HG02678 (cell line): ENCODE measurements around the gene C18orf63.

Experiments used
- ATAC-seq: cut with Tn5 transposase; IDR thresholded peaks from one replicate; pipeline ENCODE4 v1.9.1; 2021; ENCODE audit warnings: mild to moderate bottlenecking, moderate library complexity; ENCODE audit not compliant: unreplicated experiment

C18orf63 gene

GRCh38 chr18:74375999-74376398 is 60.4 kb downstream of the C18orf63 start:
- no peak for ATAC-seq

DNA sequence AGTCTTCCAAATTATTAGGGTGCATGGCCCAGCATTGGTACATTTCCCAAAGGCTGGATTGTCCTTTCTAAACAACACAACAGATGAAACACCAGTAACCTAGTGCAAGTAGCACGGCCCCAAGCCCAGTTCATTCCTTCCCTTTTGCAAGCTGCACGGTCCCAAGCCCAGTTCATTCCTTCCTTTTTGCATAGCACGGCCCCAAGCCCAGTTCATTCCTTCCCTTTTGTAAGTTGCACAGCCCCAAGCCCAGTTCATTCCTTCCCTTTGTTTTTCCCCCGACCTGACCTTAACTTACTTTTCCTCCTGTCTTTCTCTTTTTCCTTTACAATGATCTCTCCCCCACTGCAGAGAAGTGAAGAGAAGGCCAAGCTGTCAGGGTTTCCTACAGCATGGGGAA is 60.9 kb downstream of the C18orf63 start:
- no peak for ATAC-seq

DNA sequence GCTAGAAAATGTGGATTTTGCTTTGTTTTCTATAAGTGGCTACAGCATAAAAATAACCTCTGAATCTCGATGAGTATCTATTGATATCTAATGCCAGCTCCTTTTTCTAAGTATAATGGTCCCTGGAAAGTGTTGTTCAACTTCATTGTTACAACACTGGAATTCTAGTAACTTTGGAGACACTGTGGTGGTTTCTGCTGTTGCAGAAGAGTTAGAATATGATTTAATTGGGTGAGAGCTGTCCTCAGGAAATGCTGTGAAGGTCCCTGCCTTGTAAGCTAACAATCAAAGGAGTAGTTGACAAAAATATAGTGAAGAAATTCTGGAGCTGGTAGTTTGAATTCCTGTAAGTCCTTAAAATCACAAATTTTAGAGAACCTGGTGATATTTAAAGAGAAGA is 62.1 kb downstream of the C18orf63 start:
- ATAC-seq, result no peak

DNA sequence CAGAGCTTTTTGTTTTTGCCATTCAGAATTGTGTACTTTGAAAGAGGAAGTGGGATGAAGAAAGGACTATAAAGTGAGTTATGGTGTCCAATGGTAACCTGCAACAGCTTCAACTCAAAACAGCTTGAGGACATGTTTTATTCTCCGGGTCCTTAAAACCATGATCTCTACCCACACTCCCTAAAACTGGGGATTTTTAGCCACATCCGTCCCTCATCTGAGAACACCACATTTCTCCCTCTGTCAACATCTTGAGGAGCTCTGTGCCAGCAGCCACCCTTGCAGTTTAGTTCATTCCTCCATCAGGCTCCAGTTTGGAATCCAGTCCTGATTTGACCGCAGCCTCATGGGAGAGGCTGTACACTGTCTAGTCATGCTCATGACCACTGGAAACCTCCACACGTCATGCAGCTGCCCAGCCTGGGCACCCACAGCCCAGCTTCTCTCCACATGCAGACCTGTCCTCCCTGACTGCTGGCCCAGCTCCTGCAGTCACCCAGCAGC is 62.6 kb downstream of the C18orf63 start:
- no peak for ATAC-seq

DNA sequence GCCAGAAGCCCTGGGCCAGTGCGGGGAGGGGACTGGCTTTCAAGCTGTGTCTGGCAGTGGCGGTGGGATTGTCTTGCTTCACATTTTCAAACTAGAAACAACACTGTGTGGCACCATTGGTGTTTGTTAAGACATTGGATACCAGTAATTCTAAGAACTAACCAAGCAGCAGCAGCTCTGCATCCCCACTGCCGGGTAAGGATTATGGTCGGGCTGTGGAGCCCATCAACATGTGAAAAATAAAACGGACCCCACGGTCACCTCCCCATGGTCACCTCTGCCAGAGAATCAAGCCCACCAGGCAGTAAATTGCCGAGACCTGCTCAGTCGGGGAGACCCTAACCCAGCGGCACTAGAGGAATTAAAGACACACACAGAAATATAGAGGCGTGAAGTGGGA is 65.3 kb downstream of the C18orf63 start:
- no peak for ATAC-seq

DNA sequence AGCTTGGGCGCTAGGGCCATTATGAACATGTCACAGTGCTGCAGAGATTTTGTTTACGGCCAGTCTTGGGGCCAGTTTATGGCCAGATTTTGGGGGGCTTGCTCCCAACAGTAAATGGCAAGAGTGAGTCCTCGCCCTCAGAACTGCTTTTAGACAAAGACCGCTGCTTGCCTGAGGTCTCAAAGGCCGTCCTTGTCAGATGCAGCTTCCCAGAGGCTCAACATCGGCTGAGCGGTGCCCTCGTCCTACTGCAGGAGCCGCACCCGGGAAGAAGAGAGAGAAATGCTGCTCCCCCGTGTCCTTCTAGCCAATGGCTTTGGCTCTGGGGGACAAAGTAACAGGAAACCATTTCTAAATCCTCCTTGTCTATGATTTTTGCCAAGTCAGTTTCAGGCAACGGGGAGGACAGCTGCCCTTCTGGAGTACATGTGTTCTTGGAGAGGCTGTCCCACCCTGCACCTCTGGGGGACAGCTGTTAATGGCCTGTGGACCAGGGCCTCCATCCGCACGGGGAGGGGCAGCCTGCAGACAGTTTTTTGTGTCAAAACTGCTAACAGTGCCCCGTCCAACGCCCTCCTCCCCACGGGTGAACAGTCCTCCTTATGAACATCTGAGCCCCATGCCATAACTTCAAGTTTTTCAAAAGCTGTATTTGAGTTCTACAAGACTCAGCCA is 66.1 kb downstream of the C18orf63 start:
- no peak for ATAC-seq

DNA sequence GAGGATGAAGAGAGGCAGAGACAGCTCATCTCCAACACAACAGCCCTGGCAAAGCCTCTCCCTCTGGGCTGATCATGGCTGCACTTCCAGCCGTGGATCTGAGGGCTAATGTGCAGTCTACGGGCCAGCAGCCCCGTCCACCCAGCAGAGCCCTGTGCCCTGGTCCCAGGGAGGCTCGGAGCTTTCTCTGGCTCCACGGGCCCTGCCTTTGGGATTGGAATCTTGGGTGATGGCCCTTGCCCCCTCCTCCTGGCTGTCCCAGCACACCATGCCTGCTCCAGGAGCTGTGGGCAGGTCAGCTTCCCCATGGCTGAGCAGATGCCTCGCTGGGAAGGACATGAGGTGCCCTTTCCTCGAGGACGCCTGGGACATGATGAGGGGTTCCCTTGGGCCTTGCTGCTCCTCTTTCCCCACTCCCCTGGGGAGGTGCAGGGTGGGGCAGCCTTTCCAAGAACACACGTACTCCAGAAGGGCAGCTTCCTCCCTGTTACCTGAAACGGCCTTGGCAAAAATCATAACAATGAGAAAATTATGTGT is 66.9 kb downstream of the C18orf63 start:
- no peak for ATAC-seq

DNA sequence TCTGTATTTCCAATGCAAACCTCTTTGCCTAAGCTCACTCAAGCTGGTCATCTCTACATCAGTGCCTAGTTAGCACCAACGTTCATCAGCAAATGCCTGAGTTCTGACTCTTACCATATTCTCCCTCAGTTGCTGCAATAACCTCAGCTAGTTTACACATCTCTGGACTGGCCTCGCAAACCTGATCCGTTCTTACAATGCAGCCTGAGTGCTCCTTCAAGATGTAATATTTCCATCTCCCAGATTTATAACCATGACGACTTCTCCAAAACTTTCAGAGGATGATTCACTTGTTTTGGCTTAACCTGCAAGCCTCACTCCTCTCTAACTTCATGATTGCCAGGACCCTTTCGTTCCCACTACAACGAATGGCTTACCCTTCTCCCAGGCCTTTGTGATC is 71.7 kb downstream of the C18orf63 start:
- ATAC-seq, result no peak

- ATAC-seq, result no peak
These were observed 72.6 kb downstream of the C18orf63 start for GRCh38 chr18:74388227-74388626.

DNA sequence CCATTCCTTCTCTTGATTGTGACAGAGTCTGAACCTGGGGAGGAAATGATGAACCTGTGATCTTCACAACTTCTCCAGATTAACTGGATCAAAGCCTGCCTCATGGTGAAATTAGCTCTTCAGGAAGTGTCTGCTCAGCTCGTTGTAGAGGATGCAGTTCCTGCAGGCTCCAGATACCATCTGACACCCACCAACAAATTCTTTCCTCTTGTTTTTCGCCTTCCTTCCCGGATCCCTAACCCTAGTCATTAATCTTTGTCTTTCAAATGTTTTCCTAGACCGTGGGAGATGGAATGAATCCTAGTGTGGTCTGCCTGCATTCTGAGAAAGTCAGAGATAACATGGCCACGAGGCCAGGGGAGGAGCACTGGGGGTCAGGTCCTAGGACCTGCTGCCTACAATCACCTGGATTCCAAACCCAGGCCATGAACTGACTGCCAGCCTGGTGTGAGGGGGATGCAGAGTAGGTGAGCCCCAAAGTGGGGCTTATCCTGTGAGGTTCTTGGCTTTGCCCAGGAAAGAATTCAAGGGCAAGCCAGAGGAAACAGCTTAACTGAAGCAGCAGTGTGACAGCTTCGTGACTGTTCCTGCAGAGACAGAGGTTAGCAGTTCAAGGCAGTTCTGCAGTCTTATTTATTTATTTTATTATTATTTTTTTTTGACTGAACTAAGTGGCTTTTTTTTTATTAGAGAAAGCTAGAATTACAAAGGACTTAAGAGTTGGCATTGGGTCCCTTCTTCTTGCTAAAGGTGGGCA is 73.7 kb downstream of the C18orf63 start:
- no peak for ATAC-seq

DNA sequence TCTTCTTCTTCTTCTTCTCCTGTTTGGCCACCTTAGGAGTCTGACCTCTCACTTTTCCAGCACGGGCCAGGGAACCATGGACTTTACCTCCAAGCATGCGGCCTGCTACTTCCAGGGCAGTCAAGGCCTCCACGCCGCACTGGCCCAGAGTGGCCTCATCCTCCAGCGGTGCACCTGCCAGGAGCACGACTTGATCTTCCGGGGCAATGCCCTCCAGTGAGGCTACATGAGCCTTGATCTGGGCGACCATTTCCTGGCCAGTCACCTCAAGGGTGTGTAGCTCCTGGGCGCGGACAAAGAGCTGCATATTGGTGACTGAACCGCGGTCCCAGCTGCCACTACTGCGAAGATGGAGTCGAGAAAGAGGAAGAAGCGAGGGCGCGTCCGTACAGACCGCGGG is 74.4 kb downstream of the C18orf63 start:
- no peak for ATAC-seq

DNA sequence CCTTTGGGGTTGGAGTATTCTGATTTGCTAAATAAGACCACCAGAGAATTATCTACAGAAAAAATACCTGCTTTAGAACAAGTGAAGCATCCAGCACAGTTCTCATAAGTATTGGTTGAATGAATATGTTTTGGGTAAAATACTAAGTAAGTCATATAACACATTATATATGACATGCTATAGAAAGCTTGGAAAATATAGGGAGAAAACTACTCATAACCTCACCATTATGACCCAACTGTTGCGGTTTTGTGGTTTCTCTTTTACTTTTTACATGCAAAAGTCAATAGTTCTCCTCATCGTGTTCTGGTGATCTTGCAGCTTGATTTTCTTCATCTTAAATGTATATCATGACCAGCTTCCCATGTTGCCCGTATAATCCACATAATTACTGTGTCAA is 75.3 kb downstream of the C18orf63 start:
- ATAC-seq, result no peak

GRCh38 chr18:74392323-74392722 is 76.7 kb downstream of the C18orf63 start:
- ATAC-seq, result no peak

GRCh38 chr18:74395006-74395405 is 79.4 kb downstream of the C18orf63 start:
- no peak for ATAC-seq

DNA sequence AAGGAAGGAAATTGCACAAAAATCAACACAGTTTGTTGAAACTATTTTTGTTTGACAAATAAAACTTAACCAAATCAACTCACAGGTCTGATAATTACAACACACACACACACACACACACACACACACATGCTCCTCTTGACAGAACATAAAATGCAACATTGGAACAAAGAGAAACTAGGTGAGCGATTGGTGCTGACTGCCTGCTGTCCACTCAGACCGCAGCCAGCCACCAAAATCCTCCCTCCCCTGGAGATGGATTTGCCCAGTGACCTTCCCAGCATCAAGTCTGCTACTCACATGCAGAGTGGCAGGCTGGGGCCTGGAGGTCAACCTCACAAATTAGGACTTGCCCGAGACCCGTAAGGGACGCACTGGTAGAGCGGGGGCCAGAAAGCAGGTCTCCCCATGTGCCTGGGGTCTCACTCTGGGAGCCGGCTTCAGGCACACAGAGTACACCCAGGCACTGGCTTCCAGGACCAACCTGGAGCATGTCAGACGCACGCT is 80.1 kb downstream of the C18orf63 start:
- ATAC-seq, result no peak

GRCh38 chr18:74396171-74397169 is 80.8 kb downstream of the C18orf63 start:
- no peak for ATAC-seq

GRCh38 chr18:74397572-74397971 is 81.9 kb downstream of the C18orf63 start:
- no peak for ATAC-seq

DNA sequence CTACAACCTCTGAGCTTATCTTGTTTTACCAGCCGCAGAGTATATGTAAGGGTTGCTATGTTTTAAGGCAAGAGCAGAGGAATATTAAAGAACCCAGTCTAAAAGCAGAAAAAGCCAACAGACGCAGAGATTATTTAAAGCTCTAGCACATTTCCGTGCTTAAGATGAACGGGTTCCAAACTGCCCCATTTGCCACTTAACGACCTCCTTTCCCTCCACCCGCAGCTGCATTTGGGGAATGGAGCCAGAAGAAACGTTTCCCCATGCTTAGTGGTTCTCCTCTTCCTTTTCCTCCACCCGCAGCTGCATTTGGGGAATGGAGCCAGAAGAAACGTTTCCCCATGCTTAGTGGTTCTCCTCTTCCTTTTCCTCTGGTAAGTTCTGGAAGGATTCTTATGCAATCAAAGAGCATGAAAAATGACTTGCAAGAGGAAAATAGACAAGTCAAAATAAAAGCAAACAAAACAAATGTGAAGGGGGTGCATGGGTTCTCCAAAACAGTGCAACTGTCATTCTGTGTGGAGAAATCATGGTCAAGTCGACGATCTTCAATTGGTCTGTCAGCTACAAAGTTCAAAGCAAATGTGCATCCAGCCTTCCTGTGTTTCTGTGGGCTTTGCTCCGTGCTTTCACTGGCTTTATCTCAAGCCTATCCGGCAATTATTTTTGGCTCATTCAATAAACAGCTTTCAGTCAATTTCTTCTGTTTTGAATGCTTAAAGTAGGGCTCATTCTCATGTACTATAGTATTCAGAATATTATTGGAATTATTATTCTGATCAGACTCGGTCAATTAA is 83.7 kb downstream of the C18orf63 start:
- ATAC-seq, result no peak

- ATAC-seq, result no peak
These were observed 85.2 kb downstream of the C18orf63 start for GRCh38 chr18:74400813-74401212.
